Measurements from ENCODE around the gene RPH3AL.

- no peak for TF ChIP-seq CTCF (IDR thresholded peaks at IDR 0.05)
- no peak for TF ChIP-seq POLR2A (IDR thresholded peaks at IDR 0.05)
- TF ChIP-seq POLR2AphosphoS5 (IDR thresholded peaks at IDR 0.05): no peak
These were observed 50.3 kb downstream of the RPH3AL start for GRCh38 chr17:302300-302698.

Measured in gastroesophageal sphincter (tissue), 3 donors.